Effector memory CD4-positive, alpha-beta T cell (primary cell): ENCODE results near the gene BACH2.
A peak's percentile ranks its signal among the peaks of the same experiment; 100 is the strongest.
"Not testable (repeated sequence)": the region's sequence is repeated elsewhere in the genome, so short reads cannot be mapped to it uniquely, and the experiment has no call there.

ENCODE experiments used
- DNase-seq, 3 donors: peaks; one replicate each; pipeline ENCODE4 v3.0.0-alpha.2; 2020
- H3K27ac ChIP-seq: 2 replicates; pipeline ENCODE4 v1.7.0; 2013; ENCODE audit warnings: mild to moderate bottlenecking, low read length, moderate library complexity; ENCODE audit not compliant: insufficient read depth, poor library complexity, severe bottlenecking
- H3K27me3 ChIP-seq: replicated peaks from 2 replicates; pipeline ENCODE4 v1.7.0; 2013; ENCODE audit warnings: mild to moderate bottlenecking, low read length; ENCODE audit not compliant: insufficient read depth, control insufficient read depth, poor library complexity, severe bottlenecking
- H3K36me3 ChIP-seq: 2 replicates; pipeline ENCODE4 v1.7.0; 2013; ENCODE audit warnings: mild to moderate bottlenecking, low read length, moderate library complexity; ENCODE audit not compliant: control insufficient read depth, insufficient read depth
- H3K4me1 ChIP-seq: 2 replicates; pipeline ENCODE4 v1.7.0; 2013; ENCODE audit warnings: low read length, mild to moderate bottlenecking; ENCODE audit not compliant: control insufficient read depth, insufficient read depth, poor library complexity, severe bottlenecking
- H3K4me3 ChIP-seq: 2 replicates; pipeline ENCODE4 v1.7.0; 2013; ENCODE audit warnings: low read length, low read depth, mild to moderate bottlenecking; ENCODE audit not compliant: insufficient read depth, poor library complexity, severe bottlenecking
- H3K9me3 ChIP-seq: 2 replicates; pipeline ENCODE4 v1.7.0; 2013; ENCODE audit warnings: mild to moderate bottlenecking, low read length, moderate library complexity; ENCODE audit not compliant: control insufficient read depth

The BACH2 gene

GRCh38 chr6:90219209-90219985, 77.2 kb downstream of the BACH2 start:
- no peak for DNase-seq
- H3K4me1 ChIP-seq: peaks cover 27% of the 10 kb centered on the region
- no peaks in the 10 kb centered on the region for H3K27me3 ChIP-seq
- no peaks in the 10 kb centered on the region for H3K36me3 ChIP-seq
- no peak overlapping the region for H3K4me3 ChIP-seq
- H3K27ac ChIP-seq: peak overlapping the region; percentile 72
- peaks cover 6% of the 10 kb centered on the region for H3K9me3 ChIP-seq

GRCh38 chr6:90218959-90219208, 77.8 kb downstream of the BACH2 start:
- H3K4me1 ChIP-seq: peaks cover 27% of the 10 kb centered on the region
- DNase-seq: no peak
- H3K9me3 ChIP-seq: peaks cover 6% of the 10 kb centered on the region
- peak overlapping the region; percentile 72 for H3K27ac ChIP-seq
- H3K4me3 ChIP-seq: no peak overlapping the region
- H3K36me3 ChIP-seq: no peaks in the 10 kb centered on the region
- H3K27me3 ChIP-seq: no peaks in the 10 kb centered on the region

- DNase-seq: no peak
- peaks cover 32% of the 10 kb centered on the region for H3K4me1 ChIP-seq
- peak overlapping the region; percentile 72 for H3K27ac ChIP-seq
- no peaks in the 10 kb centered on the region for H3K27me3 ChIP-seq
- H3K4me3 ChIP-seq: no peak overlapping the region
- no peaks in the 10 kb centered on the region for H3K36me3 ChIP-seq
- H3K9me3 ChIP-seq: no peaks in the 10 kb centered on the region
Observed at GRCh38 chr6:90217506-90218127, 79.0 kb downstream of the BACH2 start.

GRCh38 chr6:90216072-90216977, 80.3 kb downstream of the BACH2 start:
- peak; percentile 22 to 50 (median 23) for DNase-seq
- peaks cover 32% of the 10 kb centered on the region for H3K4me1 ChIP-seq
- H3K4me3 ChIP-seq: no peak overlapping the region
- no peaks in the 10 kb centered on the region for H3K36me3 ChIP-seq
- no peaks in the 10 kb centered on the region for H3K9me3 ChIP-seq
- H3K27ac ChIP-seq: peak overlapping the region; percentile 39
- H3K27me3 ChIP-seq: no peaks in the 10 kb centered on the region

GRCh38 chr6:90214966-90215365, 81.7 kb downstream of the BACH2 start:
- H3K27ac ChIP-seq: peak overlapping the region; percentile 39
- no peaks in the 10 kb centered on the region for H3K9me3 ChIP-seq
- no peak for DNase-seq
- H3K4me1 ChIP-seq: peaks cover 32% of the 10 kb centered on the region
- no peaks in the 10 kb centered on the region for H3K36me3 ChIP-seq
- H3K27me3 ChIP-seq: no peaks in the 10 kb centered on the region
- H3K4me3 ChIP-seq: no peak overlapping the region

- H3K27me3 ChIP-seq: no peaks in the 10 kb centered on the region
- H3K9me3 ChIP-seq: no peaks in the 10 kb centered on the region
- no peaks in the 10 kb centered on the region for H3K36me3 ChIP-seq
- H3K4me3 ChIP-seq: no peak overlapping the region
- no peak overlapping the region for H3K27ac ChIP-seq
- no peak for DNase-seq
- H3K4me1 ChIP-seq: peaks cover 31% of the 10 kb centered on the region
Observed at GRCh38 chr6:90214461-90214860, 82.2 kb downstream of the BACH2 start.

GRCh38 chr6:90212274-90212673, 84.4 kb downstream of the BACH2 start:
- no peaks in the 10 kb centered on the region for H3K9me3 ChIP-seq
- no peaks in the 10 kb centered on the region for H3K27me3 ChIP-seq
- no peaks in the 10 kb centered on the region for H3K36me3 ChIP-seq
- H3K4me1 ChIP-seq: peaks cover 16% of the 10 kb centered on the region
- no peak for DNase-seq
- no peak overlapping the region for H3K27ac ChIP-seq
- no peak overlapping the region for H3K4me3 ChIP-seq

GRCh38 chr6:90209527-90209926, 87.1 kb downstream of the BACH2 start:
- no peak for DNase-seq
- Histone ChIP-seq H3K27me3 (no peaks in the 10 kb centered on the region), H3K9me3 (no peaks in the 10 kb centered on the region), H3K4me3 (no peak overlapping the region), H3K36me3 (peaks cover 6% of the 10 kb centered on the region), H3K27ac (no peak overlapping the region), H3K4me1 (peaks cover 4% of the 10 kb centered on the region)

- H3K27me3 ChIP-seq, H3K27ac ChIP-seq, H3K4me1 ChIP-seq, H3K36me3 ChIP-seq, DNase-seq, H3K9me3 ChIP-seq, H3K4me3 ChIP-seq: not testable (repeated sequence)
Observed at GRCh38 chr6:90208690-90209089, 88.0 kb downstream of the BACH2 start.
